Hepatocyte (in vitro differentiated cells): Measurements from ENCODE around the gene MARCHF3. TPM values are rescaled to one million over a fixed set of nuclear protein-coding genes. Genes with fewer than 3 reads are reported as not detected.

ENCODE experiments used
- DNase-seq: peaks from one replicate; pipeline ENCODE4 v3.0.0-alpha.2; 2016; ENCODE audit warnings: low spot score
- H2AFZ ChIP-seq: fragments of 200-600 bp; sonication (generic); 2 replicates; pipeline ENCODE4 v1.6.0; 2016; ENCODE audit warnings: antibody characterized with exemption, mild to moderate bottlenecking
- H3K27ac ChIP-seq: fragments of 200-600 bp; sonication (generic); 2 replicates; pipeline ENCODE4 v1.5.1; 2016; ENCODE audit warnings: mild to moderate bottlenecking
- H3K27me3 ChIP-seq: fragments of 200-600 bp; sonication (generic); 2 replicates; pipeline ENCODE4 v1.6.1; 2016
- H3K36me3 ChIP-seq: fragments of 200-600 bp; sonication (generic); replicated peaks from 2 replicates; pipeline ENCODE4 v1.5.1; 2016; ENCODE audit warnings: low read depth; ENCODE audit not compliant: insufficient read depth
- H3K4me1 ChIP-seq: fragments of 200-600 bp; sonication (generic); 2 replicates; pipeline ENCODE4 v1.5.1; 2016; ENCODE audit warnings: mild to moderate bottlenecking, moderate library complexity; ENCODE audit not compliant: insufficient read depth
- H3K4me2 ChIP-seq: fragments of 200-600 bp; sonication (generic); 2 replicates; pipeline ENCODE4 v1.6.0; 2016
- H3K4me3 ChIP-seq: fragments of 200-600 bp; sonication (generic); 2 replicates; pipeline ENCODE4 v1.5.1; 2016; ENCODE audit warnings: mild to moderate bottlenecking
- H3K79me2 ChIP-seq: fragments of 200-600 bp; sonication (generic); 2 replicates; pipeline ENCODE4 v1.6.0; 2017; ENCODE audit warnings: mild to moderate bottlenecking
- H3K9me2 ChIP-seq: fragments of 200-600 bp; sonication (generic); replicated peaks from 2 replicates; pipeline ENCODE4 v1.6.0; 2017; ENCODE audit warnings: mild to moderate bottlenecking; ENCODE audit not compliant: insufficient read depth
- H3K9me3 ChIP-seq: fragments of 200-600 bp; sonication (generic); 2 replicates; pipeline ENCODE4 v1.5.1; 2016; ENCODE audit warnings: low read depth, mild to moderate bottlenecking
- H4K20me1 ChIP-seq: fragments of 200-600 bp; sonication (generic); 2 replicates; pipeline ENCODE4 v1.6.0; 2016; ENCODE audit warnings: mild to moderate bottlenecking; ENCODE audit not compliant: insufficient read depth, poor library complexity, severe bottlenecking
- CTCF ChIP-seq: fragments of 200-600 bp; sonication (generic); IDR thresholded peaks from 2 replicates; pipeline ENCODE4 v1.5.1; 2016; ENCODE audit warnings: antibody characterized with exemption, mild to moderate bottlenecking; ENCODE audit not compliant: poor library complexity
- EZH2 ChIP-seq: fragments of 200-600 bp; sonication (generic); IDR thresholded peaks from 2 replicates; pipeline ENCODE4 v1.6.1; 2016; ENCODE audit warnings: antibody characterized with exemption, mild to moderate bottlenecking, borderline replicate concordance
- EZH2phosphoT487 ChIP-seq: fragments of 200-600 bp; sonication (generic); IDR thresholded peaks from one replicate; pipeline ENCODE4 v1.6.1; 2018; ENCODE audit warnings: antibody characterized with exemption, mild to moderate bottlenecking, low read depth, moderate library complexity; ENCODE audit not compliant: unreplicated experiment, severe bottlenecking
- WGBS: methylation state at CpG from one replicate; pipeline ENCODE4 v1.1.6; 2016; ENCODE audit warnings: low lambda C conversion rate; ENCODE audit errors: missing lambda C conversion rate; 5-methylcytosine and 5-hydroxymethylcytosine counted together
- polyA plus RNA-seq: library from polyadenylated mRNA; unstranded; fragments of >200 nt; fragmentation: Nextera tagmentation; extraction: Ambion mirVana; gene quantifications from 2 replicates; pipeline ENCODE4 v1.2.1, GENCODE V29; 2016
- total RNA-seq: library from RNA; depleted of rRNA; stranded (reverse); fragments of >200 nt; gene quantifications from 2 replicates; pipeline ENCODE4 v1.2.3, GENCODE V29; 2014

Gene MARCHF3
- total and polyA plus RNA-seq, 2 experiments from 2014 or later: 9.4 to 20.4 TPM

GRCh38 chr5:126877602-126878001, 152.8 kb downstream of the MARCHF3 start:
- no peaks in the 10 kb centered on the region for H4K20me1 ChIP-seq
- no peaks in the 10 kb centered on the region for H3K9me3 ChIP-seq
- DNase-seq: no peak
- peak overlapping the region; percentile 57 for H3K27ac ChIP-seq
- H3K27me3 ChIP-seq: no peaks in the 10 kb centered on the region
- no peaks in the 10 kb centered on the region for H3K9me2 ChIP-seq
- TF ChIP-seq CTCF (no peak), EZH2 (no peak), EZH2phosphoT487 (no peak)
- peak overlapping the region; percentile 23 for H3K4me2 ChIP-seq
- no peak overlapping the region for H3K4me3 ChIP-seq
- 69% methylated on average over 7 of the region's 7 CpGs for whole genome bisulfite sequencing
- H3K79me2 ChIP-seq: no peaks in the 10 kb centered on the region
- no peaks in the 10 kb centered on the region for H3K36me3 ChIP-seq
- H3K4me1 ChIP-seq: peaks cover 22% of the 10 kb centered on the region
- H2AFZ ChIP-seq: no peak overlapping the region

- Histone ChIP-seq H3K4me1 (peaks cover 22% of the 10 kb centered on the region), H4K20me1 (no peaks in the 10 kb centered on the region), H3K9me2 (no peaks in the 10 kb centered on the region), H3K9me3 (no peaks in the 10 kb centered on the region), H3K4me3 (no peak overlapping the region), H3K36me3 (no peaks in the 10 kb centered on the region), H3K4me2 (peak overlapping the region; percentile 41), H3K79me2 (no peaks in the 10 kb centered on the region), H3K27ac (no peak overlapping the region), H3K27me3 (no peaks in the 10 kb centered on the region), H2AFZ (no peak overlapping the region)
- peak; percentile 68 for DNase-seq
- 26% methylated on average over 13 of the region's 13 CpGs for WGBS
- TF ChIP-seq CTCF: no peak
- peak; percentile 97 for TF ChIP-seq EZH2phosphoT487
Observed at GRCh38 chr5:126875303-126875785, 155.0 kb downstream of the MARCHF3 start.

- H3K27ac ChIP-seq: no peak overlapping the region
- peaks cover 17% of the 10 kb centered on the region for H3K4me1 ChIP-seq
- no peak for DNase-seq
- H3K9me3 ChIP-seq: no peaks in the 10 kb centered on the region
- no peaks in the 10 kb centered on the region for H3K27me3 ChIP-seq
- TF ChIP-seq EZH2 (no peak), CTCF (no peak), EZH2phosphoT487 (no peak)
- H3K79me2 ChIP-seq: no peaks in the 10 kb centered on the region
- no peaks in the 10 kb centered on the region for H3K9me2 ChIP-seq
- no peaks in the 10 kb centered on the region for H3K36me3 ChIP-seq
- 84% methylated on average over 11 of the region's 11 CpGs for WGBS
- no peak overlapping the region for H3K4me2 ChIP-seq
- H4K20me1 ChIP-seq: no peaks in the 10 kb centered on the region
- H2AFZ ChIP-seq: no peak overlapping the region
- no peak overlapping the region for H3K4me3 ChIP-seq
Observed at GRCh38 chr5:126872561-126873354, 157.6 kb downstream of the MARCHF3 start.
